Stimulated activated CD8-positive, alpha-beta memory T cell treated with anti-CD3 and anti-CD28 coated beads, Interleukin-4, amount 100 ng/mL, for 1 hour (primary cell): Measurements from ENCODE around the gene SELENOW.
A peak's percentile ranks its signal among the peaks of the same experiment; 100 is the strongest.
"Not testable (repeated sequence)": the region's sequence is repeated elsewhere in the genome, so short reads cannot be mapped to it uniquely, and the experiment has no call there.

Experiments used
- DNase-seq, 2 donors: peaks; one replicate each; pipeline ENCODE4 v3.0.0-alpha.2; 2020; ENCODE audit warnings: low read depth in 2 of 2, low spot score in 1 of 2

SELENOW gene

GRCh38 chr19:47778049-47778953, at the start of gene SELENOW:
SELENOW (plus strand) TSS chr19:47778703; CDS start chr19:47778786, 83 bp downstream.
- peak; percentile 50 to 56 for DNase-seq

- no peak for DNase-seq
Measured at GRCh38 chr19:47729468-47729798, 49.1 kb upstream of the SELENOW start.

GRCh38 chr19:47729799-47730520, 48.5 kb upstream of the SELENOW start:
- no peak for DNase-seq

GRCh38 chr19:47730521-47730889, 48.0 kb upstream of the SELENOW start:
- no peak for DNase-seq

GRCh38 chr19:47730910-47731309, 47.6 kb upstream of the SELENOW start:
- DNase-seq = no peak

- no peak for DNase-seq
Measured at GRCh38 chr19:47735131-47735530, 43.4 kb upstream of the SELENOW start.

- no peak for DNase-seq
Measured at GRCh38 chr19:47740866-47741519, 37.5 kb upstream of the SELENOW start.

- DNase-seq = no peak
Measured at GRCh38 chr19:47741544-47742140, 36.9 kb upstream of the SELENOW start.

GRCh38 chr19:47742634-47743033, 35.9 kb upstream of the SELENOW start:
- DNase-seq = no peak

GRCh38 chr19:47745010-47745901, 33.2 kb upstream of the SELENOW start, which contains the start of gene NOP53:
NOP53 (plus strand) TSS chr19:47745546; CDS start chr19:47745560, 14 bp downstream.
- peak; percentile 96 to 97 for DNase-seq

- not testable (repeated sequence) for DNase-seq
Measured at GRCh38 chr19:47746129-47746528, 32.4 kb upstream of the SELENOW start.

GRCh38 chr19:47749326-47749725, 29.2 kb upstream of the SELENOW start:
- DNase-seq = no peak

GRCh38 chr19:47750752-47751151, 27.8 kb upstream of the SELENOW start:
- DNase-seq = no peak

GRCh38 chr19:47752440-47753211, 25.9 kb upstream of the SELENOW start:
- DNase-seq = no peak

GRCh38 chr19:47754206-47755064, 24.1 kb upstream of the SELENOW start:
- DNase-seq = no peak

- DNase-seq = no peak
Measured at GRCh38 chr19:47755065-47755761, 23.3 kb upstream of the SELENOW start.

- DNase-seq = no peak
Measured at GRCh38 chr19:47755762-47756626, 22.5 kb upstream of the SELENOW start.
